Measurements from ENCODE around the gene SEC24C. TPM values are rescaled to one million over a fixed set of nuclear protein-coding genes. Genes with fewer than 3 reads are reported as not detected.
A peak's percentile ranks its signal among the peaks of the same experiment; 100 is the strongest.

The SEC24C gene
- total and polyA plus RNA-seq, 8 donors = 59.9 to 88.1 (median 64.9) TPM

DNA sequence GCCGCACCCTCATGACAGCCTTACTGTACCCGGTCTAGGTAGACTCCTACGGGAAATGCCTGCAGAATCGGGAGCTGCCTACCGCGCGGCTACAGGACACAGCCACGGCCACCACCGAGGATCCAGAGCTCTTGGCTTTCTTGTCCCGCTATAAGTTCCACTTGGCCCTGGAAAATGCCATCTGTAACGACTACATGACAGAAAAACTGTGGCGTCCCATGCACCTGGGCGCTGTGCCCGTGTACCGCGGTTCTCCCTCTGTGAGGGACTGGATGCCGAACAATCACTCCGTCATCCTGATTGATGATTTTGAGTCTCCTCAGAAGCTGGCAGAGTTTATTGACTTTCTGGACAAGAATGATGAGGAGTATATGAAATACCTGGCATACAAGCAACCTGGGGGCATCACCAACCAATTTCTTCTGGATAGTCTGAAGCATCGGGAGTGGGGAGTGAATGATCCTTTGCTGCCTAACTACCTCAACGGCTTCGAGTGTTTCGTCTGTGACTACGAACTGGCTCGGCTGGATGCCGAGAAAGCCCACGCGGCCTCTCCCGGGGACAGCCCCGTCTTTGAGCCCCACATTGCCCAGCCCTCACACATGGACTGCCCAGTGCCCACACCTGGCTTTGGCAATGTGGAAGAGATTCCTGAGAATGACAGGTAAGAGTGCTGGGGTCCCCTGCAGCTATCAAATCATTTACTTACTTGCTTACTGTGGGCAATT lies 29.1 kb downstream of the SEC24C start:
- peak overlapping the region; percentile 98 for H3K27ac ChIP-seq
- no peaks in the 10 kb centered on the region for H3K27me3 ChIP-seq
- H3K4me3 ChIP-seq = peak overlapping the region; percentile 77 to 87
- H3K4me1 ChIP-seq = peaks cover 24 to 56% of the 10 kb centered on the region in 2 donors
- peaks cover 0 to 68% of the 10 kb centered on the region in 2 donors for H3K36me3 ChIP-seq
- intact Hi-C loops (cut with DNase I) = no loop called here
- H3K9me3 ChIP-seq = no peaks in the 10 kb centered on the region
- no peak for DNase-seq
- peak; percentile 0 for ATAC-seq
- TF ChIP-seq, protein P1, sequence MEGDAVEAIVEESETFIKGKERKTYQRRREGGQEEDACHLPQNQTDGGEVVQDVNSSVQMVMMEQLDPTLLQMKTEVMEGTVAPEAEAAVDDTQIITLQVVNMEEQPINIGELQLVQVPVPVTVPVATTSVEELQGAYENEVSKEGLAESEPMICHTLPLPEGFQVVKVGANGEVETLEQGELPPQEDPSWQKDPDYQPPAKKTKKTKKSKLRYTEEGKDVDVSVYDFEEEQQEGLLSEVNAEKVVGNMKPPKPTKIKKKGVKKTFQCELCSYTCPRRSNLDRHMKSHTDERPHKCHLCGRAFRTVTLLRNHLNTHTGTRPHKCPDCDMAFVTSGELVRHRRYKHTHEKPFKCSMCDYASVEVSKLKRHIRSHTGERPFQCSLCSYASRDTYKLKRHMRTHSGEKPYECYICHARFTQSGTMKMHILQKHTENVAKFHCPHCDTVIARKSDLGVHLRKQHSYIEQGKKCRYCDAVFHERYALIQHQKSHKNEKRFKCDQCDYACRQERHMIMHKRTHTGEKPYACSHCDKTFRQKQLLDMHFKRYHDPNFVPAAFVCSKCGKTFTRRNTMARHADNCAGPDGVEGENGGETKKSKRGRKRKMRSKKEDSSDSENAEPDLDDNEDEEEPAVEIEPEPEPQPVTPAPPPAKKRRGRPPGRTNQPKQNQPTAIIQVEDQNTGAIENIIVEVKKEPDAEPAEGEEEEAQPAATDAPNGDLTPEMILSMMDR (IDR thresholded peaks at IDR 0.05) = no peak

DNA sequence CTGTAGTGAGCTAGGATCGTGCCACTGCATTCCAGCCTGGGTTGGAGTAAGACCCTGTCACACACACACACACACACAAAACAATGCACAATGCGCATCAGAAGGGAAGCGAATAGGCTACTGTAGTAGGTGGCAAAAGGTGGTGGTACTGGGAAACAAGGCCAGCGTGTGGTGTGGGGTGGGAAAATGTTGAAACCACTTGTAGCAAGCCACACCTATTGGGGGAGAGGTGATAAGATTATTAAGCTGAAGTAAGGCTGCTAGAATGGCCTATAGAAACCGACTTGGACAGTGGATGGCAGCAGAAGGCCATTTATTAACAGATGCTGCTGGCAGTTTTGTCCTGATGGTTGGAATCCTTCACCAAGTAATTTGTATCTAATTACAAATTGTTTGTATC lies 30.5 kb downstream of the SEC24C start:
- intact Hi-C loops (cut with DNase I) = no loop called here
- peaks cover 0 to 68% of the 10 kb centered on the region in 2 donors for H3K36me3 ChIP-seq
- H3K4me1 ChIP-seq = peaks cover 24 to 56% of the 10 kb centered on the region in 2 donors
- H3K9me3 ChIP-seq = no peaks in the 10 kb centered on the region
- no peak for DNase-seq
- H3K27me3 ChIP-seq = no peaks in the 10 kb centered on the region
- H3K27ac ChIP-seq = peak overlapping the region in 1 of 2 donors; percentile 98
- peak; percentile 2 for ATAC-seq
- TF ChIP-seq, protein P1 (IDR thresholded peaks at IDR 0.05) = no peak
- H3K4me3 ChIP-seq = peak overlapping the region in 1 of 2 donors; percentile 87

DNA sequence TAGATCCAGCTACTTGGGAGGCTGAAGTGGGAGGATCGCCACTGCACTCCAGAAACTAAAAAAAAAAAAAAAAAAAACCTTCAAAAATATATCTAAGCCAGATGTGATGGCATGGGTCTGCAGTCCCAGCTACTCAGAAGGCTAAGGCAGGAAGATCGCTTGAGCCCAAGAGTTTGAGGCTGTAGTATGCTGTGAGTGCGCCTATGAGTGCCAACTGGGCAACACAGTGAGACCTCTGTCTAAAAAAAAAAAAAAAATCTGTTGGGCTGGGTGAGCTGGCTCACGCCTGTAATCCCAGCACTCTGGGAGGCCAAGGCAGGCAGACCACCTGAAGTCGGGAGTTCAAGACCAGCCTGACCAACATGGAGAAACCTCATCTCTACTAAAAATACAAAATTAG lies 34.8 kb downstream of the SEC24C start:
- H3K27me3 ChIP-seq = no peaks in the 10 kb centered on the region
- peaks cover 22 to 64% of the 10 kb centered on the region in 2 donors for H3K4me1 ChIP-seq
- TF ChIP-seq, protein P1 (IDR thresholded peaks at IDR 0.05) = no peak
- no peaks in the 10 kb centered on the region for H3K9me3 ChIP-seq
- ATAC-seq (no peak), DNase-seq (no peak)
- no peak overlapping the region for H3K4me3 ChIP-seq
- intact Hi-C loops (cut with DNase I) = no loop called here
- H3K27ac ChIP-seq = no peak overlapping the region
- peaks cover 0 to 50% of the 10 kb centered on the region in 2 donors for H3K36me3 ChIP-seq

DNA sequence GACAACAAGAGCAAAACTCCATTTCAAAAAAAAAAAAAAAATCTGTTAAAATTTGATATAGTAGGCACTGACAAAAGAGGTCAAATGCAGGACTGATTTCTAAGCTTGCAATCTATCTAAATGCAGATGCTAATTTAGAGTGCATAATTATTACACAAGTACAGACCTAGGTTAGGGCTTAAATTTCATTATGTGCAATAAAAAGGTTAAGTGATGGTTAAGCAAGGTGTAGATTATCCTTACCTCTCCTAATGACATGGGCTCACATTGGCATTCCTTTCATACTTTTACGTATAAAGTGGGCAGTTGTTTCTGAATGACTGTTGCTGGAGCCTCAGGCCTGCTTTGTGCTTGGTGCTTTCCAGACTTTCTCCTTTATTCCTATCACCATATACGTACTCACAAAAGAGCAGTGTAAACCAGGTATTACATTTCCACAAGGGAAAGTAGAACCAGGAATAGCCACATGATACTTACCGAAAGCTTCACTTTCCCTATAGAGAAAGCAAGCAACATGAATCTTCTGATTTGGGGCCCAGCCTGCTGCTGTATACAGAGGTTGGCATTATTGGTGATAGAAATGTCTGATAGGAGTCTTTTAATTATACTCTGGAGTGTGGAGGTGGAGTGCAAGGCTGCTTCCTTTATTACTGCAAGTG lies 35.5 kb downstream of the SEC24C start:
- TF ChIP-seq, protein P1 (IDR thresholded peaks at IDR 0.05) = no peak
- Histone ChIP-seq H3K27me3 (no peaks in the 10 kb centered on the region), H3K36me3 (peaks cover 0 to 50% of the 10 kb centered on the region in 2 donors), H3K27ac (no peak overlapping the region), H3K4me1 (peaks cover 19 to 64% of the 10 kb centered on the region in 2 donors), H3K4me3 (no peak overlapping the region), H3K9me3 (no peaks in the 10 kb centered on the region)
- ATAC-seq (no peak), DNase-seq (no peak)
- intact Hi-C loops (cut with DNase I) = no loop called here

DNA sequence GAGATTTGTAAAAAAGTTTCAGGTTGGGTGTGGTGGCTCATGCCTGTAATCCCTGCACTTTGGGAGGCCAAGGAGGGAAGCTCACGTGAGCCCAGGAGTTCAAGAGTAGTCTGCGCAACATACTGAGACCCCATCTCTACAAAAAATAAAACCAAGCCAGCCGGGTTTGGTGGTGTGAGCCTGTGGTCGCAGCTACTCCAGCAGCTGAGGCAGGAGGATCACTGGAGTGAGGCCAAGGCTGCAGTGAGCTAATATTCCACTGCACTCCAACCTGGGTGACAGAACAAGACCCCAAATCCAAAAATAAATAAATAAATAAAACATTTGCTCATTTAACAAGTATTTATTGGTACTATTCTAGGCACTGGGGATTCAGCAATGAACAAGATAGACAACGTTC lies 36.1 kb downstream of the SEC24C start:
- H3K4me1 ChIP-seq = peaks cover 15 to 62% of the 10 kb centered on the region in 2 donors
- H3K27ac ChIP-seq = no peak overlapping the region
- H3K27me3 ChIP-seq = no peaks in the 10 kb centered on the region
- intact Hi-C loops (cut with DNase I) = no loop called here
- ATAC-seq (no peak), DNase-seq (no peak)
- TF ChIP-seq, protein P1 (IDR thresholded peaks at IDR 0.05) = no peak
- H3K4me3 ChIP-seq = no peak overlapping the region
- peaks cover 0 to 47% of the 10 kb centered on the region in 2 donors for H3K36me3 ChIP-seq
- no peaks in the 10 kb centered on the region for H3K9me3 ChIP-seq
